Gastrocnemius medialis (tissue), 4 donors: ENCODE measurements around the gene ADCY9.

Experiments
- POLR2A ChIP-seq, 2 donors: fragments of 450-650 bp; IDR thresholded peaks; one replicate each; pipeline ENCODE4 v1.6.1; 2017; ENCODE audit warnings: antibody characterized with exemption in 2 of 2, mild to moderate bottlenecking in 2 of 2, moderate library complexity in 2 of 2
- TF ChIP-seq, protein P1 (sequence below), 5 experiments: fragments of 450-650 bp in 3 of 5; fragments of 200-600 bp in 2 of 5; sonication (generic) in 2 of 5; IDR thresholded peaks in 4 of 5; conservative IDR thresholded peaks in 1 of 5; 1 replicate in 4 of 5; 2 replicates in 1 of 5; pipeline ENCODE4 v1.5.1; 2016 to 2019; ENCODE audit warnings: antibody characterized with exemption in 5 of 5, mild to moderate bottlenecking in 3 of 5, moderate library complexity in 3 of 5

DNA sequence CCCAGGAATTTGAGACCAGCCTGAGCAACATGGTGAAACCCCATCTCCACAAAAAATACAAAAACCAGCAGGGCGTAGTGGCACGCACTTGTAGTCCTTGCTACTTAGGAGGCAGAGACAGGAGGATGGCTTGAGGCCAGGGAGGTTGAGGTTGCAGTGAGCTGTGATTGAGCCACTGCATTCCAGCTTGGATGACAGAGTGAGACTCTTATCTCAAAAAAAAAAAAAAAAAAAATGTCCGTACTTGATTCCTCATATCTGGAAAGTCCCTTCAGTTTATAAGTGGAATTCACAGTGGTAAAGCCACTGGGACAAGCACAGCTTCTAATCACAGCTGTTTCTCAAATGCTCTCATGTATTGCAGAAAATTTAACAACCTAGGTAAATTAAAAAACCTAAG, 157.1 kb downstream of the ADCY9 start:
- no peak for TF ChIP-seq POLR2A (IDR thresholded peaks at IDR 0.05)
- TF ChIP-seq, protein P1, sequence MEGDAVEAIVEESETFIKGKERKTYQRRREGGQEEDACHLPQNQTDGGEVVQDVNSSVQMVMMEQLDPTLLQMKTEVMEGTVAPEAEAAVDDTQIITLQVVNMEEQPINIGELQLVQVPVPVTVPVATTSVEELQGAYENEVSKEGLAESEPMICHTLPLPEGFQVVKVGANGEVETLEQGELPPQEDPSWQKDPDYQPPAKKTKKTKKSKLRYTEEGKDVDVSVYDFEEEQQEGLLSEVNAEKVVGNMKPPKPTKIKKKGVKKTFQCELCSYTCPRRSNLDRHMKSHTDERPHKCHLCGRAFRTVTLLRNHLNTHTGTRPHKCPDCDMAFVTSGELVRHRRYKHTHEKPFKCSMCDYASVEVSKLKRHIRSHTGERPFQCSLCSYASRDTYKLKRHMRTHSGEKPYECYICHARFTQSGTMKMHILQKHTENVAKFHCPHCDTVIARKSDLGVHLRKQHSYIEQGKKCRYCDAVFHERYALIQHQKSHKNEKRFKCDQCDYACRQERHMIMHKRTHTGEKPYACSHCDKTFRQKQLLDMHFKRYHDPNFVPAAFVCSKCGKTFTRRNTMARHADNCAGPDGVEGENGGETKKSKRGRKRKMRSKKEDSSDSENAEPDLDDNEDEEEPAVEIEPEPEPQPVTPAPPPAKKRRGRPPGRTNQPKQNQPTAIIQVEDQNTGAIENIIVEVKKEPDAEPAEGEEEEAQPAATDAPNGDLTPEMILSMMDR (IDR thresholded peaks at IDR 0.05 in 4 of 5, conservative IDR thresholded peaks at IDR 0.05 in 1 of 5): no peak
